T-cell (primary cell): ENCODE measurements around the gene SH3RF2. TPM values are rescaled to one million over a fixed set of nuclear protein-coding genes. Genes with fewer than 3 reads are reported as not detected.

Source experiments
- ATAC-seq, 4 experiments: fragments of 200-7000 bp in 3 of 4; fragments of 150-1000 bp in 1 of 4; cut with Tn5 transposase; replicated peaks in 1 of 4; 1 replicate in 3 of 4; 2 replicates in 1 of 4; pipeline ENCODE4 v1.10.0; 2021; ENCODE audit warnings: moderate library complexity in 3 of 4, mild to moderate bottlenecking in 2 of 4, moderate number of reproducible peaks in 1 of 4
- CTCF ChIA-PET, 2 donors: fragments of 300-600 bp; sonication (Branson Sonifier 250); formaldehyde crosslinking; loops; one replicate each; lab custom pipeline; 2022; ENCODE audit warnings: antibody characterized with exemption in 2 of 2; lab: Charles Lee
- POLR2A ChIA-PET, 2 donors: fragments of 300-600 bp; sonication (Branson Sonifier 250); formaldehyde crosslinking; loops; one replicate each; lab custom pipeline; 2022; ENCODE audit warnings: antibody characterized with exemption in 2 of 2; lab: Charles Lee
- DNase-seq, 35 experiments: peaks; one replicate each; pipeline versions ENCODE4 v3.0.0 to v3.0.0-alpha.2; 2013 to 2023
- H3K27ac ChIP-seq: one replicate; pipeline ENCODE4 v1.5.1; 2013; ENCODE audit warnings: low read length
- H3K27me3 ChIP-seq, 2 experiments: replicated peaks in 1 of 2; 1 replicate in 1 of 2; 2 replicates in 1 of 2; pipeline versions ENCODE4 v1.6.1 to v1.7.0; 2013; ENCODE audit warnings: low read length in 1 of 2, mixed read lengths in 1 of 2; ENCODE audit not compliant: control insufficient read depth in 2 of 2, insufficient read depth in 2 of 2; ENCODE audit errors: extremely low read depth in 1 of 2
- H3K36me3 ChIP-seq, 2 donors: 1 replicate in 1 of 2; 2 replicates in 1 of 2; pipeline versions ENCODE4 v1.6.1 to v1.7.0; 2013; ENCODE audit warnings: low read length in 1 of 2; ENCODE audit not compliant: control insufficient read depth in 2 of 2, insufficient read depth in 1 of 2; ENCODE audit errors: extremely low read depth in 1 of 2
- H3K4me1 ChIP-seq, 2 experiments: 1 replicate in 1 of 2; 2 replicates in 1 of 2; pipeline versions ENCODE4 v1.6.1 to v1.7.0; 2013; ENCODE audit warnings: low read length in 2 of 2, mixed read lengths in 1 of 2; ENCODE audit not compliant: insufficient read depth in 2 of 2, control insufficient read depth in 1 of 2; ENCODE audit errors: extremely low read depth in 1 of 2
- H3K4me3 ChIP-seq, 2 donors: 1 replicate in 1 of 2; 2 replicates in 1 of 2; pipeline versions ENCODE4 v1.5.1 to v1.7.0; 2013; ENCODE audit warnings: mild to moderate bottlenecking in 2 of 2, low read length in 1 of 2, moderate library complexity in 1 of 2; ENCODE audit not compliant: control insufficient read depth in 1 of 2; ENCODE audit errors: extremely low read depth in 1 of 2
- H3K9me3 ChIP-seq: 2 replicates; pipeline ENCODE4 v1.7.0; 2013
- H3K27ac Mint-ChIP-seq, 2 donors: one replicate each; pipeline ENCODE4 v1.8.0; 2020 to 2021; ENCODE audit warnings: mild to moderate bottlenecking in 2 of 2, mixed read lengths in 2 of 2
- H3K27me3 Mint-ChIP-seq, 2 donors: one replicate each; pipeline ENCODE4 v1.8.0; 2021 to 2022; ENCODE audit warnings: mixed read lengths in 2 of 2
- H3K36me3 Mint-ChIP-seq: one replicate; pipeline ENCODE4 v1.8.0; 2021; ENCODE audit warnings: mixed read lengths
- H3K4me1 Mint-ChIP-seq, 3 donors: one replicate each; pipeline ENCODE4 v1.8.0; 2020 to 2022; ENCODE audit warnings: mixed read lengths in 3 of 3, mild to moderate bottlenecking in 1 of 3
- H3K4me3 Mint-ChIP-seq, 3 donors: one replicate each; pipeline ENCODE4 v1.8.0; 2020 to 2022; ENCODE audit warnings: mild to moderate bottlenecking in 3 of 3, mixed read lengths in 3 of 3, moderate library complexity in 3 of 3
- H3K9me3 Mint-ChIP-seq, 3 donors: one replicate each; pipeline ENCODE4 v1.8.0; 2020 to 2022; ENCODE audit warnings: mixed read lengths in 3 of 3
- WGBS: methylation state at CpG from one replicate; pipeline ENCODE4 v1.1.5; 2013; ENCODE audit warnings: missing lambda C conversion rate; ENCODE audit not compliant: insufficient coverage; 5-methylcytosine and 5-hydroxymethylcytosine counted together
- total RNA-seq, 35 experiments: library from RNA in 6 of 35; stranded (reverse) in 6 of 35; fragments of 120-200 nt in 1 of 35; gene quantifications; one replicate each; pipeline versions ENCODE4 v1.2.1 to v1.2.4 and lab custom pipeline; 2013 to 2026

The SH3RF2 gene
- total RNA-seq, 5 donors from 2014 or later (not counting 1 experiment from before 2014, with no cell fraction given), result 0.26 to 0.75 (median 0.37) TPM; not detected in 1

GRCh38 chr5:145980718-145981117, 44.3 kb downstream of the SH3RF2 start:
- H3K9me3 ChIP-seq, result no peaks in the 10 kb centered on the region
- H3K4me1 Mint-ChIP-seq, result no peaks in the 10 kb centered on the region
- no peaks in the 10 kb centered on the region for H3K36me3 Mint-ChIP-seq
- ChIA-PET POLR2A (no interaction called here), CTCF (no interaction called here)
- no peak for ATAC-seq
- H3K27ac ChIP-seq, result no peak overlapping the region
- no peak for DNase-seq
- no peaks in the 10 kb centered on the region for H3K4me1 ChIP-seq
- WGBS, result no CpG with 5 or more reads among the region's 2 CpGs
- H3K4me3 Mint-ChIP-seq, result no peak overlapping the region
- H3K4me3 ChIP-seq, result no peak overlapping the region
- H3K27ac Mint-ChIP-seq, result no peak overlapping the region
- no peaks in the 10 kb centered on the region for H3K27me3 Mint-ChIP-seq
- peaks cover 0 to 4% (median 0%) of the 10 kb centered on the region in 3 donors for H3K9me3 Mint-ChIP-seq
- H3K27me3 ChIP-seq, result no peaks in the 10 kb centered on the region
- no peaks in the 10 kb centered on the region for H3K36me3 ChIP-seq

DNA sequence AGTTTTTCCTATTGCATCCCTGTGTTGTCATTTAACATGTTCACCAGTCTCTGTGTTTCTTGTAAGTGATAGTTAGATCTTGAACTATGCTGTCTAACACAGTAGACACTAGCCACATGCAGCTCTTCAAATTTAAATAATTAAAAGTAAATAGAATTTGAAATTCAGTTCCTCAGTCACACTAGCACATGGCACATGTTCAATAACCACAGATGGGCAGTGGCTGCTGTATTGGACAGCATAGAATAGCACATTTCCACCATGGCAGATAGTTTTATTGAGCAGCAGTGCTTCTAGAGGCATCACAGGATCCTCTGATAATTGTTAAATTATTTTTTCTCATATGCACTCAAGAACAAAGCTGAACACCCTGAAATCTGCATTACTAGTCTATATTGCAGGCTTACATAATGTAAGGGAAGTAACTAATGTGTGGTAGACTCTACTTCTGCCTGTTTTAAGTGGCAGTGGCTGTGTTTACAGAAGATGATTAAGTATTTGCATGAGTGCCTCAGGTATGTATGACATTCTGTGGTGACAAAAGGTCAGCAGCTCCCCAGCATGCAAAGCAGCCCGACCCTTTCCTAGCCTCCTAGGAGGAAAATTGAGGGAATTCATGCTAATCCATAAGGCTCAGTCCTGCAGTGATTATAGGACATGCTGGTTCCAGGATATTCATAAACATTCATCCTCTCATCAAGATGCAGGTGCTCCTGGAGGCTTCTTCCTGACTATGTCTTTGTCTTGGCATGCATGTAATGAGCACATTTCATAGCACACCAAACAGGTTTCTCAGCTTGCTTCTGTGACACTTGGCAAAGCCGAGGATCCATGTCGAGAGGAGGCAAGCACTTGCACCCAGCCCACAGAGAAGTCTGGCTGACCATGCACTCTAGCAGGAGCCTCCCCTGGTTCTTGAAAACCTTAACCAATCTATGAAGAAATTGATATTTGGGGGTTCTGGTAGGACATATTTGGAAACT, 45.5 kb downstream of the SH3RF2 start:
- DNase-seq (no peak), ATAC-seq (no peak)
- WGBS, result no CpG with 5 or more reads among the region's 3 CpGs
- Mint-ChIP-seq H3K36me3 (no peaks in the 10 kb centered on the region), H3K9me3 (peaks cover 0 to 4% (median 0%) of the 10 kb centered on the region in 3 donors), H3K27ac (no peak overlapping the region), H3K4me1 (no peaks in the 10 kb centered on the region), H3K4me3 (no peak overlapping the region), H3K27me3 (peaks cover 0 to 3% of the 10 kb centered on the region in 2 donors)
- Histone ChIP-seq H3K27me3 (peaks cover 0 to 4% of the 10 kb centered on the region in 2 experiments), H3K9me3 (no peaks in the 10 kb centered on the region), H3K27ac (no peak overlapping the region), H3K4me1 (no peaks in the 10 kb centered on the region), H3K4me3 (no peak overlapping the region), H3K36me3 (no peaks in the 10 kb centered on the region)
- ChIA-PET CTCF (no interaction called here), POLR2A (no interaction called here)

DNA sequence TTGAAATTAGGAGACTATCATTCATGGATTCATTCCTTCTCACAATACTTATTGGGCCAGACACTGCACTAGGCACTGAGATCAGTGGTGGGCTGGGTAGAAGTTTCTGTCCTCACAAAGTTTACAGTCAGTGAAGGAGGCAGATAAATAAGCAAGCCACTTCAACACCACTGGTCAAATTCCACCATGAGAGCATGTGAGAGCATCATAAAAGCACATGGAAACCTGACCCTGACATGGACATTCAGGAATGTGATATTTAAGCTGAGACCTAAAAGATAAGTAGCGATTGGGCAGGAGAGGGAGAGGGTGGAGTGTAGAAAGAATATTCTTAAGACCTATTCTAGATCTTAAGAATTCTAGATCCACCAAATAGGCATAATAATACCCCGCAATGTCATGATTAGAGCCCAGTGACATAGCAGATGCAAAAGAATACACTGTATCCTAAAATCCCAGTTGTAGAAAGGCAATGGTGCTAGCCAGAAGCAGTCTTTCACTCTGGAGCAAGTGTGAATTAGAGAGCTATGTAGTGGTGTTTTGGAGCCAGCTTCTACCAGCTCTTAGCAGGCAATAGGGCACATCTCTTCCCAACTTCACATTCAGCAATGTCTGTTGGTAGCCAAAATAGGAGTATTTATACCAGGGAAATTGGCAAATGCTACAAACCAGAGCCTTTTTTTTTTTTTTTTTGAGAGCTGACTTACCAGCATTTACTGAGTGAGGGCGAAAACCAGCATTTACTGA, 46.4 kb downstream of the SH3RF2 start:
- Histone ChIP-seq H3K36me3 (no peaks in the 10 kb centered on the region), H3K27ac (no peak overlapping the region), H3K4me1 (no peaks in the 10 kb centered on the region), H3K27me3 (peaks cover 0 to 4% of the 10 kb centered on the region in 2 experiments), H3K9me3 (no peaks in the 10 kb centered on the region), H3K4me3 (no peak overlapping the region)
- peaks cover 0 to 4% (median 0%) of the 10 kb centered on the region in 3 donors for H3K9me3 Mint-ChIP-seq
- H3K36me3 Mint-ChIP-seq, result no peaks in the 10 kb centered on the region
- peaks cover 0 to 5% of the 10 kb centered on the region in 2 donors for H3K27me3 Mint-ChIP-seq
- WGBS, result no CpG with 5 or more reads among the region's 3 CpGs
- ATAC-seq, result no peak
- CTCF ChIA-PET, result interaction anchor here (0.6 kb wide), 3 partner anchors 12 to 1387 kb away, joined by 3 to 5 read pairs (median 4); no protein-coding TSS in a partner anchor
- H3K4me1 Mint-ChIP-seq, result no peaks in the 10 kb centered on the region
- no peak for DNase-seq
- H3K4me3 Mint-ChIP-seq, result no peak overlapping the region
- no peak overlapping the region for H3K27ac Mint-ChIP-seq
- POLR2A ChIA-PET, result no interaction called here

DNA sequence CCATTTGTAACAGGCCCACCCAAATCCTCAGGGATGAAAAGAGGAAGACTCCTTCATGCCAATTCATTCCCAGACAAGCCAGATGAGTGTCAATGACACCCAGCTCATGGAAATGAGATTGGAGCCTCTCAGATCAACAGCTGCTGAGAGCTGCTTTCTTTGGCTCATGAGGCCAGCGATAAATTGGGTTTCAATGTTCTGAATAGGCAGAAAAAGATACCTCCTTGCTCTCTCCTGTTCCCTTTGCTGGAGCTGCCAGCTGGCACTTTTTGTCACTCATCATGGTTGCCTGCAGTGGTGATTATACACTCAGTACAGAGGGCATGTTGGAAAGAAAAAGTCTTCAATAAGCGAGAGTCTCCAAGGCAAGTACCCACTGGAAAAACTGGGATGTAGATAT, 47.1 kb downstream of the SH3RF2 start:
- ATAC-seq (no peak), DNase-seq (no peak)
- Mint-ChIP-seq H3K4me3 (no peak overlapping the region), H3K27ac (no peak overlapping the region), H3K4me1 (no peaks in the 10 kb centered on the region), H3K27me3 (peaks cover 0 to 5% of the 10 kb centered on the region in 2 donors), H3K36me3 (no peaks in the 10 kb centered on the region), H3K9me3 (peaks cover 0 to 4% (median 0%) of the 10 kb centered on the region in 3 donors)
- H3K36me3 ChIP-seq, result no peaks in the 10 kb centered on the region
- ChIA-PET POLR2A (no interaction called here), CTCF (interaction anchor here (0.6 kb wide), 2 partner anchors 31 to 1387 kb away, joined by 4 to 5 read pairs; no protein-coding TSS in a partner anchor)
- no peaks in the 10 kb centered on the region for H3K4me1 ChIP-seq
- no peaks in the 10 kb centered on the region for H3K9me3 ChIP-seq
- H3K27me3 ChIP-seq, result peaks cover 0 to 4% of the 10 kb centered on the region in 2 experiments
- no peak overlapping the region for H3K27ac ChIP-seq
- no CpG with 5 or more reads among the region's 2 CpGs for WGBS
- H3K4me3 ChIP-seq, result no peak overlapping the region

GRCh38 chr5:145984072-145984471, 47.7 kb downstream of the SH3RF2 start:
- ChIA-PET POLR2A (no interaction called here), CTCF (no interaction called here)
- Histone ChIP-seq H3K4me1 (no peaks in the 10 kb centered on the region), H3K27ac (no peak overlapping the region), H3K27me3 (peaks cover 0 to 4% of the 10 kb centered on the region in 2 experiments), H3K9me3 (no peaks in the 10 kb centered on the region), H3K36me3 (no peaks in the 10 kb centered on the region), H3K4me3 (no peak overlapping the region)
- Mint-ChIP-seq H3K9me3 (peaks cover 0 to 4% (median 0%) of the 10 kb centered on the region in 3 donors), H3K4me1 (no peaks in the 10 kb centered on the region), H3K27ac (no peak overlapping the region), H3K36me3 (no peaks in the 10 kb centered on the region), H3K4me3 (no peak overlapping the region), H3K27me3 (peaks cover 0 to 9% of the 10 kb centered on the region in 2 donors)
- ATAC-seq (no peak), DNase-seq (peak in 2 of 35 experiments; percentile 1 to 6)
- WGBS, result 70% methylated on average over 1 of the region's 2 CpGs

- DNase-seq, result no peak
- peaks cover 0 to 4% of the 10 kb centered on the region in 2 experiments for H3K27me3 ChIP-seq
- ChIA-PET CTCF (no interaction called here), POLR2A (no interaction called here)
- H3K36me3 ChIP-seq, result no peaks in the 10 kb centered on the region
- WGBS, result 60% methylated on average over 1 of the region's 1 CpG
- ATAC-seq, result no peak
- Mint-ChIP-seq H3K4me1 (no peaks in the 10 kb centered on the region), H3K4me3 (no peak overlapping the region), H3K36me3 (no peaks in the 10 kb centered on the region), H3K27ac (no peak overlapping the region), H3K9me3 (peaks cover 0 to 6% (median 0%) of the 10 kb centered on the region in 3 donors), H3K27me3 (peaks cover 0 to 12% of the 10 kb centered on the region in 2 donors)
- H3K4me3 ChIP-seq, result no peak overlapping the region
- H3K9me3 ChIP-seq, result no peaks in the 10 kb centered on the region
- H3K4me1 ChIP-seq, result no peaks in the 10 kb centered on the region
- H3K27ac ChIP-seq, result no peak overlapping the region
Measured at GRCh38 chr5:145987856-145988255, 51.5 kb downstream of the SH3RF2 start.
